AG09309 (cell line): ENCODE results near the gene VKORC1L1.

Experiments
- DNase-seq: peaks from one replicate; pipeline ENCODE4 v3.0.0-alpha.2; 2010; ENCODE audit warnings: low read depth
- H3K4me3 ChIP-seq: 2 replicates; pipeline ENCODE4 v1.5.1; 2011; ENCODE audit warnings: mild to moderate bottlenecking, low read depth, low read length, moderate library complexity; ENCODE audit not compliant: control insufficient read depth
- TF ChIP-seq, protein P1 (sequence below): IDR thresholded peaks from 2 replicates; pipeline ENCODE4 v1.5.1; 2011; ENCODE audit warnings: mild to moderate bottlenecking, low read depth, low read length, inconsistent platforms; ENCODE audit not compliant: insufficient read depth, control insufficient read depth; ENCODE audit errors: missing control alignments

VKORC1L1 gene

DNA sequence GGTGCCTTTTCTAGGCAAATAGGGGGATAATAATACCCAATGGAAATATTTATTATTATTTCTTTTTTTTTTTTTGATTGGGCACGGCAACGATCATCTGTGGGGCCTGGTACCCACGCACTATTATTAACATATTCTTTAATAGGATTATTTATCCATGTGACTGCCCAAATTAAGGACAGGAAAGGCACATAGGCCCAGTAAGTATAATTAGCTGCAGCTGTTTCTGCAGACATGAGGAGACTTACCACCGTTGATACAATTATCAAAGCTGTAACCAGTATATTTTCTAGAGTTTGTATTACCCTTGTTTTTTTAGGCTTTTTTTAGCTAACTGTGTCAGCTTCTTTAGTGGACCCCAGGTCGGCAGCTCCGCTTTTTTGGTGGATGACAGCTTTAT is 134.4 kb downstream of the VKORC1L1 start:
- TF ChIP-seq, protein P1, sequence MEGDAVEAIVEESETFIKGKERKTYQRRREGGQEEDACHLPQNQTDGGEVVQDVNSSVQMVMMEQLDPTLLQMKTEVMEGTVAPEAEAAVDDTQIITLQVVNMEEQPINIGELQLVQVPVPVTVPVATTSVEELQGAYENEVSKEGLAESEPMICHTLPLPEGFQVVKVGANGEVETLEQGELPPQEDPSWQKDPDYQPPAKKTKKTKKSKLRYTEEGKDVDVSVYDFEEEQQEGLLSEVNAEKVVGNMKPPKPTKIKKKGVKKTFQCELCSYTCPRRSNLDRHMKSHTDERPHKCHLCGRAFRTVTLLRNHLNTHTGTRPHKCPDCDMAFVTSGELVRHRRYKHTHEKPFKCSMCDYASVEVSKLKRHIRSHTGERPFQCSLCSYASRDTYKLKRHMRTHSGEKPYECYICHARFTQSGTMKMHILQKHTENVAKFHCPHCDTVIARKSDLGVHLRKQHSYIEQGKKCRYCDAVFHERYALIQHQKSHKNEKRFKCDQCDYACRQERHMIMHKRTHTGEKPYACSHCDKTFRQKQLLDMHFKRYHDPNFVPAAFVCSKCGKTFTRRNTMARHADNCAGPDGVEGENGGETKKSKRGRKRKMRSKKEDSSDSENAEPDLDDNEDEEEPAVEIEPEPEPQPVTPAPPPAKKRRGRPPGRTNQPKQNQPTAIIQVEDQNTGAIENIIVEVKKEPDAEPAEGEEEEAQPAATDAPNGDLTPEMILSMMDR = no peak
- H3K4me3 ChIP-seq = no peak overlapping the region
- no peak for DNase-seq
